HepG2 (cell line): Measurements from ENCODE around the gene GTSF1L. TPM values are rescaled to one million over a fixed set of nuclear protein-coding genes. Genes with fewer than 3 reads are reported as not detected.
A peak's percentile ranks its signal among the peaks of the same experiment; 100 is the strongest.

ENCODE experiments used
- HHEX ChIP-seq: IDR thresholded peaks from 2 replicates; pipeline ENCODE4 v1.6.1; 2016; ENCODE audit warnings: control low read depth
- KDM2A ChIP-seq: sonication (generic); formaldehyde crosslinking; IDR thresholded peaks from 2 replicates; pipeline ENCODE4 v1.4.0; 2020; ENCODE audit warnings: low read depth, missing genetic modification reagents, borderline replicate concordance
- MLLT10 ChIP-seq: sonication (generic); formaldehyde crosslinking; IDR thresholded peaks from 2 replicates; pipeline ENCODE4 v1.4.0; 2020; ENCODE audit warnings: missing genetic modification reagents
- NFE2 ChIP-seq: sonication (generic); formaldehyde crosslinking; IDR thresholded peaks from 2 replicates; pipeline ENCODE4 v1.4.0; 2020; ENCODE audit warnings: missing genetic modification reagents
- NFIB ChIP-seq: sonication (generic); formaldehyde crosslinking; IDR thresholded peaks from 2 replicates; pipeline ENCODE4 v1.9.0; 2021; ENCODE audit warnings: missing genetic modification reagents, mild to moderate bottlenecking, borderline replicate concordance
- PCBP2 ChIP-seq: fragments of 200-400 bp; formaldehyde crosslinking; optimal IDR thresholded peaks from 2 replicates; pipeline ENCODE3; 2018; ENCODE audit warnings: low read length, low read depth; ENCODE audit not compliant: poor library complexity, severe bottlenecking
- SMAD9 ChIP-seq: sonication (generic); formaldehyde crosslinking; IDR thresholded peaks from 2 replicates; pipeline ENCODE4 v1.5.1; 2020; ENCODE audit warnings: mild to moderate bottlenecking, missing genetic modification reagents
- SOX5 ChIP-seq: IDR thresholded peaks from 2 replicates; pipeline ENCODE4 v1.6.1; 2016; ENCODE audit warnings: borderline replicate concordance
- TOE1 ChIP-seq: sonication (generic); formaldehyde crosslinking; IDR thresholded peaks from 2 replicates; pipeline ENCODE4 v1.4.0; 2020; ENCODE audit warnings: mild to moderate bottlenecking, missing genetic modification reagents
- ZBTB38 ChIP-seq: sonication (generic); formaldehyde crosslinking; IDR thresholded peaks from 2 replicates; pipeline ENCODE4 v1.5.1; 2020; ENCODE audit warnings: mild to moderate bottlenecking, missing genetic modification reagents
- ZMYM2 ChIP-seq: sonication (generic); formaldehyde crosslinking; IDR thresholded peaks from 2 replicates; pipeline ENCODE4 v1.8.0; 2022; ENCODE audit warnings: mild to moderate bottlenecking, missing genetic modification reagents
- ZNF234 ChIP-seq: sonication (generic); formaldehyde crosslinking; conservative IDR thresholded peaks from 2 replicates; pipeline ENCODE4 v1.5.1; 2020; ENCODE audit warnings: mild to moderate bottlenecking, missing genetic modification reagents
- ZSCAN29 ChIP-seq: sonication (generic); formaldehyde crosslinking; conservative IDR thresholded peaks from 2 replicates; pipeline ENCODE4 v1.4.0; 2020; ENCODE audit warnings: mild to moderate bottlenecking, missing genetic modification reagents
- polyA plus RNA-seq, 8 experiments: library from polyadenylated mRNA; depleted of rRNA in 3 of 8; stranded (reverse) in 7 of 8; unstranded in 1 of 8; fragments of >200 nt; fragmentation: Illumina TruSeq in 4 of 8; extraction: Trizol in 4 of 8; gene quantifications; 2 replicates each; pipeline versions ENCODE4 v1.2.1 to v1.2.3, GENCODE V29; 2011 to 2016; ENCODE audit warnings: low read depth in 4 of 8, missing spikeins in 1 of 8, mixed read lengths in 1 of 8; ENCODE audit not compliant: insufficient read depth in 1 of 8
- total RNA-seq, 5 experiments: library from RNA; depleted of rRNA; stranded (reverse); fragments of >200 nt; fragmentation: Illumina TruSeq; extraction: Trizol; gene quantifications; 2 replicates each; pipeline ENCODE4 v1.2.3, GENCODE V29; 2016; ENCODE audit warnings: low read depth in 1 of 5
- TF ChIP-seq, protein P1 (sequence below): sonication (generic); formaldehyde crosslinking; IDR thresholded peaks from 2 replicates; pipeline ENCODE4 v1.8.1; 2023; ENCODE audit warnings: mild to moderate bottlenecking, missing genetic modification reagents
- TF ChIP-seq, protein P2 (sequence below): sonication (generic); formaldehyde crosslinking; IDR thresholded peaks from 2 replicates; pipeline ENCODE4 v1.4.0; 2020; ENCODE audit warnings: missing genetic modification reagents, borderline replicate concordance
- TF ChIP-seq, protein P3 (sequence below): sonication (generic); formaldehyde crosslinking; IDR thresholded peaks from 2 replicates; pipeline ENCODE4 v1.4.0; 2020; ENCODE audit warnings: missing genetic modification reagents
- TF ChIP-seq, protein P4 (sequence below): sonication (generic); formaldehyde crosslinking; IDR thresholded peaks from 2 replicates; pipeline ENCODE4 v1.5.0; 2020; ENCODE audit warnings: missing genetic modification reagents
- TF ChIP-seq, protein P5 (sequence below): sonication (generic); formaldehyde crosslinking; IDR thresholded peaks from 2 replicates; pipeline ENCODE4 v1.5.0; 2020; ENCODE audit warnings: mild to moderate bottlenecking, missing genetic modification reagents

GTSF1L gene
- total and polyA plus RNA-seq, 2 of the 13 experiments (the other 11 are each of a cell fraction or from before 2014, with no cell fraction given), result not detected

DNA sequence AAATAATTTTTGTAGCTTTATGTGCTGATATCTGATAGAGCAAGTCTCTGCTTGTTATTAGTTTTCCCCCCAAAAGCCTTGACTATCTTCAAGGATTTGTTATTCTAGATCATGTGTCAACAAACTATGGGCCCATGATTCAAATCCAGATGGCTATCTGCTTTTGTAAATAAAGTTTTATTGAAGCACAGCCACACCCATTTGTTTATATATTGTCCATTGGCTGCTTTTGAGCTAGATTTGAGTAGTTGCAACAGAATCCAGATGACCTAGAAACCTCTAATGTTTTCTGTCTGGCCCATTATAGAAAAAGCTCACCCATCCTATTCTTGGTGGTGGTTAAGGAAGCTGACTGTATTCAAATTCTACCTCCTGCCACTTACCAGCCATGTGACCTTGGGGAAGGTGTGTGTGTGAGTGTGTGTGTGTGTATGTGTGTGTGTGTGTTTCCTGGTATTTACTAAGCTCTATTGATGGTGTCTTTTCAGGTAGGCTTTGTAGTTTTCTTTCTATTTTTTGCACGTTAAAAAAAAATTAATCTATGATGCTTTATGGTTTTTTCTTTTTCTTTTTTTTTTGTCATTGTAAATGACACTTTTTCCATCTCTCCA lies 1.3 kb upstream of the GTSF1L start (continued):
- TF ChIP-seq, protein P1, sequence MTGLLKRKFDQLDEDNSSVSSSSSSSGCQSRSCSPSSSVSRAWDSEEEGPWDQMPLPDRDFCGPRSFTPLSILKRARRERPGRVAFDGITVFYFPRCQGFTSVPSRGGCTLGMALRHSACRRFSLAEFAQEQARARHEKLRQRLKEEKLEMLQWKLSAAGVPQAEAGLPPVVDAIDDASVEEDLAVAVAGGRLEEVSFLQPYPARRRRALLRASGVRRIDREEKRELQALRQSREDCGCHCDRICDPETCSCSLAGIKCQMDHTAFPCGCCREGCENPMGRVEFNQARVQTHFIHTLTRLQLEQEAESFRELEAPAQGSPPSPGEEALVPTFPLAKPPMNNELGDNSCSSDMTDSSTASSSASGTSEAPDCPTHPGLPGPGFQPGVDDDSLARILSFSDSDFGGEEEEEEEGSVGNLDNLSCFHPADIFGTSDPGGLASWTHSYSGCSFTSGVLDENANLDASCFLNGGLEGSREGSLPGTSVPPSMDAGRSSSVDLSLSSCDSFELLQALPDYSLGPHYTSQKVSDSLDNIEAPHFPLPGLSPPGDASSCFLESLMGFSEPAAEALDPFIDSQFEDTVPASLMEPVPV (CRISPR knock-in tag), result no peak
- TF ChIP-seq NFIB (CRISPR knock-in tag) (no peak), ZMYM2 (CRISPR knock-in tag) (no peak), ZSCAN29 (no peak), PCBP2 (no peak), MLLT10 (CRISPR knock-in tag) (no peak), HHEX (CRISPR knock-in tag) (0 out of 2 replicates have a peak, but pooled peaks have one; percentile 50), TOE1 (CRISPR knock-in tag) (no peak), ZNF234 (CRISPR knock-in tag) (no peak), NFE2 (no peak), KDM2A (CRISPR knock-in tag) (no peak), ZBTB38 (no peak), SMAD9 (CRISPR knock-in tag) (no peak), SOX5 (CRISPR knock-in tag) (peak; percentile 34; the same call in 1 of the 2 replicates)
- TF ChIP-seq, protein P2, sequence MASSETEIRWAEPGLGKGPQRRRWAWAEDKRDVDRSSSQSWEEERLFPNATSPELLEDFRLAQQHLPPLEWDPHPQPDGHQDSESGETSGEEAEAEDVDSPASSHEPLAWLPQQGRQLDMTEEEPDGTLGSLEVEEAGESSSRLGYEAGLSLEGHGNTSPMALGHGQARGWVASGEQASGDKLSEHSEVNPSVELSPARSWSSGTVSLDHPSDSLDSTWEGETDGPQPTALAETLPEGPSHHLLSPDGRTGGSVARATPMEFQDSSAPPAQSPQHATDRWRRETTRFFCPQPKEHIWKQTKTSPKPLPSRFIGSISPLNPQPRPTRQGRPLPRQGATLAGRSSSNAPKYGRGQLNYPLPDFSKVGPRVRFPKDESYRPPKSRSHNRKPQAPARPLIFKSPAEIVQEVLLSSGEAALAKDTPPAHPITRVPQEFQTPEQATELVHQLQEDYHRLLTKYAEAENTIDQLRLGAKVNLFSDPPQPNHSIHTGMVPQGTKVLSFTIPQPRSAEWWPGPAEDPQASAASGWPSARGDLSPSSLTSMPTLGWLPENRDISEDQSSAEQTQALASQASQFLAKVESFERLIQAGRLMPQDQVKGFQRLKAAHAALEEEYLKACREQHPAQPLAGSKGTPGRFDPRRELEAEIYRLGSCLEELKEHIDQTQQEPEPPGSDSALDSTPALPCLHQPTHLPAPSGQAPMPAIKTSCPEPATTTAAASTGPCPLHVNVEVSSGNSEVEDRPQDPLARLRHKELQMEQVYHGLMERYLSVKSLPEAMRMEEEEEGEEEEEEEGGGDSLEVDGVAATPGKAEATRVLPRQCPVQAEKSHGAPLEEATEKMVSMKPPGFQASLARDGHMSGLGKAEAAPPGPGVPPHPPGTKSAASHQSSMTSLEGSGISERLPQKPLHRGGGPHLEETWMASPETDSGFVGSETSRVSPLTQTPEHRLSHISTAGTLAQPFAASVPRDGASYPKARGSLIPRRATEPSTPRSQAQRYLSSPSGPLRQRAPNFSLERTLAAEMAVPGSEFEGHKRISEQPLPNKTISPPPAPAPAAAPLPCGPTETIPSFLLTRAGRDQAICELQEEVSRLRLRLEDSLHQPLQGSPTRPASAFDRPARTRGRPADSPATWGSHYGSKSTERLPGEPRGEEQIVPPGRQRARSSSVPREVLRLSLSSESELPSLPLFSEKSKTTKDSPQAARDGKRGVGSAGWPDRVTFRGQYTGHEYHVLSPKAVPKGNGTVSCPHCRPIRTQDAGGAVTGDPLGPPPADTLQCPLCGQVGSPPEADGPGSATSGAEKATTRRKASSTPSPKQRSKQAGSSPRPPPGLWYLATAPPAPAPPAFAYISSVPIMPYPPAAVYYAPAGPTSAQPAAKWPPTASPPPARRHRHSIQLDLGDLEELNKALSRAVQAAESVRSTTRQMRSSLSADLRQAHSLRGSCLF (CRISPR knock-in tag), result no peak
- TF ChIP-seq, protein P3, sequence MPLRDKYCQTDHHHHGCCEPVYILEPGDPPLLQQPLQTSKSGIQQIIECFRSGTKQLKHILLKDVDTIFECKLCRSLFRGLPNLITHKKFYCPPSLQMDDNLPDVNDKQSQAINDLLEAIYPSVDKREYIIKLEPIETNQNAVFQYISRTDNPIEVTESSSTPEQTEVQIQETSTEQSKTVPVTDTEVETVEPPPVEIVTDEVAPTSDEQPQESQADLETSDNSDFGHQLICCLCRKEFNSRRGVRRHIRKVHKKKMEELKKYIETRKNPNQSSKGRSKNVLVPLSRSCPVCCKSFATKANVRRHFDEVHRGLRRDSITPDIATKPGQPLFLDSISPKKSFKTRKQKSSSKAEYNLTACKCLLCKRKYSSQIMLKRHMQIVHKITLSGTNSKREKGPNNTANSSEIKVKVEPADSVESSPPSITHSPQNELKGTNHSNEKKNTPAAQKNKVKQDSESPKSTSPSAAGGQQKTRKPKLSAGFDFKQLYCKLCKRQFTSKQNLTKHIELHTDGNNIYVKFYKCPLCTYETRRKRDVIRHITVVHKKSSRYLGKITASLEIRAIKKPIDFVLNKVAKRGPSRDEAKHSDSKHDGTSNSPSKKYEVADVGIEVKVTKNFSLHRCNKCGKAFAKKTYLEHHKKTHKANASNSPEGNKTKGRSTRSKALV, result no peak
- TF ChIP-seq, protein P4, sequence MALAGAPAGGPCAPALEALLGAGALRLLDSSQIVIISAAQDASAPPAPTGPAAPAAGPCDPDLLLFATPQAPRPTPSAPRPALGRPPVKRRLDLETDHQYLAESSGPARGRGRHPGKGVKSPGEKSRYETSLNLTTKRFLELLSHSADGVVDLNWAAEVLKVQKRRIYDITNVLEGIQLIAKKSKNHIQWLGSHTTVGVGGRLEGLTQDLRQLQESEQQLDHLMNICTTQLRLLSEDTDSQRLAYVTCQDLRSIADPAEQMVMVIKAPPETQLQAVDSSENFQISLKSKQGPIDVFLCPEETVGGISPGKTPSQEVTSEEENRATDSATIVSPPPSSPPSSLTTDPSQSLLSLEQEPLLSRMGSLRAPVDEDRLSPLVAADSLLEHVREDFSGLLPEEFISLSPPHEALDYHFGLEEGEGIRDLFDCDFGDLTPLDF (CRISPR knock-in tag), result no peak
- TF ChIP-seq, protein P5, sequence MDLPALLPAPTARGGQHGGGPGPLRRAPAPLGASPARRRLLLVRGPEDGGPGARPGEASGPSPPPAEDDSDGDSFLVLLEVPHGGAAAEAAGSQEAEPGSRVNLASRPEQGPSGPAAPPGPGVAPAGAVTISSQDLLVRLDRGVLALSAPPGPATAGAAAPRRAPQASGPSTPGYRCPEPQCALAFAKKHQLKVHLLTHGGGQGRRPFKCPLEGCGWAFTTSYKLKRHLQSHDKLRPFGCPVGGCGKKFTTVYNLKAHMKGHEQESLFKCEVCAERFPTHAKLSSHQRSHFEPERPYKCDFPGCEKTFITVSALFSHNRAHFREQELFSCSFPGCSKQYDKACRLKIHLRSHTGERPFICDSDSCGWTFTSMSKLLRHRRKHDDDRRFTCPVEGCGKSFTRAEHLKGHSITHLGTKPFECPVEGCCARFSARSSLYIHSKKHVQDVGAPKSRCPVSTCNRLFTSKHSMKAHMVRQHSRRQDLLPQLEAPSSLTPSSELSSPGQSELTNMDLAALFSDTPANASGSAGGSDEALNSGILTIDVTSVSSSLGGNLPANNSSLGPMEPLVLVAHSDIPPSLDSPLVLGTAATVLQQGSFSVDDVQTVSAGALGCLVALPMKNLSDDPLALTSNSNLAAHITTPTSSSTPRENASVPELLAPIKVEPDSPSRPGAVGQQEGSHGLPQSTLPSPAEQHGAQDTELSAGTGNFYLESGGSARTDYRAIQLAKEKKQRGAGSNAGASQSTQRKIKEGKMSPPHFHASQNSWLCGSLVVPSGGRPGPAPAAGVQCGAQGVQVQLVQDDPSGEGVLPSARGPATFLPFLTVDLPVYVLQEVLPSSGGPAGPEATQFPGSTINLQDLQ (CRISPR knock-in tag), result no peak
